H9 (cell line): Measurements from ENCODE around the gene MYO18A. TPM values are rescaled to one million over a fixed set of nuclear protein-coding genes. Genes with fewer than 3 reads are reported as not detected.
A peak's percentile ranks its signal among the peaks of the same experiment; 100 is the strongest.

Source experiments
- DNase-seq: peaks from one replicate; pipeline ENCODE4 v3.0.0-alpha.2; 2017
- H2AFZ ChIP-seq: one replicate; pipeline ENCODE4 v1.6.1; 2013; ENCODE audit warnings: mild to moderate bottlenecking, low read length, control low read depth, moderate library complexity
- H2AK5ac ChIP-seq: 2 replicates; pipeline ENCODE4 v1.6.1; 2013; ENCODE audit warnings: low read length, control low read depth, mixed read lengths; ENCODE audit not compliant: insufficient read length
- H2BK120ac ChIP-seq: one replicate; pipeline ENCODE4 v1.6.1; 2013; ENCODE audit warnings: low read depth, mild to moderate bottlenecking, low read length, control low read depth, inconsistent platforms; ENCODE audit not compliant: poor library complexity, severe bottlenecking
- H2BK12ac ChIP-seq: 2 replicates; pipeline ENCODE4 v1.6.1; 2013; ENCODE audit warnings: low read length, control low read depth, mixed read lengths, low read depth; ENCODE audit not compliant: insufficient read length
- H2BK15ac ChIP-seq: 2 replicates; pipeline ENCODE4 v1.6.1; 2013; ENCODE audit warnings: low read depth, low read length, control low read depth
- H2BK20ac ChIP-seq: one replicate; pipeline ENCODE4 v1.6.1; 2013; ENCODE audit warnings: low read depth, mild to moderate bottlenecking, low read length, control low read depth, inconsistent platforms; ENCODE audit not compliant: poor library complexity, severe bottlenecking
- H2BK5ac ChIP-seq: 2 replicates; pipeline ENCODE4 v1.6.1; 2013; ENCODE audit warnings: low read length, control low read depth, mixed read lengths; ENCODE audit not compliant: insufficient read length
- H3K14ac ChIP-seq: 2 replicates; pipeline ENCODE4 v1.6.1; 2013; ENCODE audit warnings: low read length, control low read depth; ENCODE audit not compliant: insufficient read depth
- H3K18ac ChIP-seq: 2 replicates; pipeline ENCODE4 v1.6.1; 2013; ENCODE audit warnings: low read depth, mild to moderate bottlenecking, mixed read lengths, low read length, control low read depth; ENCODE audit not compliant: insufficient read length
- H3K23ac ChIP-seq: 2 replicates; pipeline ENCODE4 v1.6.1; 2013; ENCODE audit warnings: low read length, control low read depth, mixed read lengths, low read depth; ENCODE audit not compliant: insufficient read length
- H3K23me2 ChIP-seq: 2 replicates; pipeline ENCODE4 v1.6.1; 2013; ENCODE audit warnings: low read depth, mild to moderate bottlenecking, mixed read lengths, low read length, control low read depth; ENCODE audit not compliant: insufficient read length, poor library complexity, severe bottlenecking
- H3K27ac ChIP-seq: 2 replicates; pipeline ENCODE4 v1.5.1; 2013; ENCODE audit warnings: low read length, control low read depth, mixed read lengths, low read depth; ENCODE audit not compliant: insufficient read length
- H3K27me3 ChIP-seq: 2 replicates; pipeline ENCODE4 v1.6.1; 2013; ENCODE audit warnings: low read length, control low read depth, inconsistent platforms; ENCODE audit not compliant: insufficient read depth
- H3K4ac ChIP-seq: 2 replicates; pipeline ENCODE4 v1.6.1; 2013; ENCODE audit warnings: low read depth, mild to moderate bottlenecking, control low read depth, inconsistent platforms, low read length, moderate library complexity
- H3K4me1 ChIP-seq: 2 replicates; pipeline ENCODE4 v1.6.1; 2013; ENCODE audit warnings: low read length, control low read depth, inconsistent platforms; ENCODE audit not compliant: insufficient read depth
- H3K4me2 ChIP-seq: 2 replicates; pipeline ENCODE4 v1.6.1; 2013; ENCODE audit warnings: low read length, control low read depth, mixed read lengths; ENCODE audit not compliant: insufficient read length, insufficient read depth
- H3K56ac ChIP-seq: 2 replicates; pipeline ENCODE4 v1.6.1; 2013; ENCODE audit warnings: low read depth, mild to moderate bottlenecking, mixed read lengths, low read length, control low read depth; ENCODE audit not compliant: insufficient read length
- H3K79me1 ChIP-seq: 2 replicates; pipeline ENCODE4 v1.6.1; 2013; ENCODE audit warnings: low read depth, mild to moderate bottlenecking, moderate library complexity, low read length, control low read depth, inconsistent platforms; ENCODE audit not compliant: insufficient read depth, poor library complexity, severe bottlenecking
- H3K79me2 ChIP-seq: 2 replicates; pipeline ENCODE4 v1.6.1; 2013; ENCODE audit warnings: low read length, control low read depth, inconsistent platforms; ENCODE audit not compliant: insufficient read depth
- H3K9ac ChIP-seq: 2 replicates; pipeline ENCODE4 v1.6.1; 2013; ENCODE audit warnings: low read length, control low read depth, mixed read lengths; ENCODE audit not compliant: insufficient read length; ENCODE audit errors: extremely low read depth
- H3K9me3 ChIP-seq: one replicate; pipeline ENCODE4 v1.6.1; 2013; ENCODE audit warnings: low read depth, low read length, inconsistent platforms; ENCODE audit not compliant: control insufficient read depth
- H3T11ph ChIP-seq: one replicate; pipeline ENCODE4 v1.6.1; 2013; ENCODE audit warnings: mild to moderate bottlenecking, low read length, control low read depth, inconsistent platforms
- H4K20me1 ChIP-seq: one replicate; pipeline ENCODE4 v1.6.1; 2013; ENCODE audit not compliant: control insufficient read depth, insufficient read length, insufficient read depth
- H4K5ac ChIP-seq: 2 replicates; pipeline ENCODE4 v1.6.1; 2013; ENCODE audit warnings: low read depth, mild to moderate bottlenecking, mixed read lengths, low read length, control low read depth; ENCODE audit not compliant: insufficient read length
- H4K8ac ChIP-seq: replicated peaks from 2 replicates; pipeline ENCODE4 v1.6.1; 2013; ENCODE audit warnings: low read length, control low read depth, mixed read lengths, low read depth; ENCODE audit not compliant: insufficient read length
- H4K91ac ChIP-seq: 2 replicates; pipeline ENCODE4 v1.6.1; 2013; ENCODE audit warnings: low read depth, mild to moderate bottlenecking, moderate library complexity, mixed read lengths, low read length, control low read depth; ENCODE audit not compliant: insufficient read length
- H3K27ac Mint-ChIP-seq, 3 experiments: 2 replicates in 2 of 3; 3 replicates in 1 of 3; pipeline ENCODE4 v1.8.0; 2020 to 2021; ENCODE audit warnings: mixed read lengths in 3 of 3, mild to moderate bottlenecking in 1 of 3, moderate library complexity in 1 of 3
- H3K27me3 Mint-ChIP-seq: 2 replicates; pipeline ENCODE4 v1.8.0; 2021; ENCODE audit warnings: low read depth, mild to moderate bottlenecking, moderate library complexity, mixed read lengths
- H3K36me3 Mint-ChIP-seq, 3 experiments: 2 replicates in 2 of 3; 3 replicates in 1 of 3; pipeline ENCODE4 v1.8.0; 2020 to 2021; ENCODE audit warnings: low read depth in 3 of 3, mixed read lengths in 3 of 3; ENCODE audit not compliant: insufficient read depth in 1 of 3
- H3K4me1 Mint-ChIP-seq, 2 experiments: 2 replicates each; pipeline ENCODE4 v1.8.0; 2020; ENCODE audit warnings: mixed read lengths in 2 of 2
- H3K4me3 Mint-ChIP-seq, 2 experiments: 2 replicates in 1 of 2; 3 replicates in 1 of 2; pipeline ENCODE4 v1.8.0; 2020 to 2021; ENCODE audit warnings: mild to moderate bottlenecking in 2 of 2, mixed read lengths in 2 of 2, moderate library complexity in 1 of 2
- H3K9me3 Mint-ChIP-seq, 2 experiments: 2 replicates in 1 of 2; 3 replicates in 1 of 2; pipeline ENCODE4 v1.8.0; 2020; ENCODE audit warnings: mild to moderate bottlenecking in 2 of 2, mixed read lengths in 2 of 2, moderate library complexity in 1 of 2
- CTCF ChIP-seq: fragments of 200-600 bp; sonication (generic); conservative IDR thresholded peaks from 3 replicates; pipeline ENCODE4 v1.8.0; 2021; ENCODE audit warnings: antibody characterized with exemption, mild to moderate bottlenecking
- WGBS: extraction: QIAGEN DNeasy Blood & Tissue Kit; methylation state at CpG from one replicate; pipeline ENCODE4 v1.1.7; 2013; ENCODE audit warnings: missing lambda C conversion rate, low lambda C conversion rate, mixed read lengths; ENCODE audit not compliant: insufficient read length; ENCODE audit errors: extremely low coverage; 5-methylcytosine and 5-hydroxymethylcytosine counted together
- total RNA-seq: library from RNA; stranded (reverse); gene quantifications from 2 replicates; pipeline ENCODE4 v1.2.1, GENCODE V29; 2021

Gene MYO18A
- total RNA-seq, 1 experiment from 2014 or later = 21.6 TPM

- Histone ChIP-seq H3T11ph (no peak overlapping the region), H3K79me1 (no peaks in the 10 kb centered on the region), H3K4ac (no peak overlapping the region), H3K27me3 (no peaks in the 10 kb centered on the region), H3K4me2 (no peak overlapping the region), H4K20me1 (no peaks in the 10 kb centered on the region), H3K27ac (no peak overlapping the region), H4K5ac (no peak overlapping the region), H3K23ac (no peak overlapping the region), H3K18ac (no peak overlapping the region), H3K56ac (no peak overlapping the region), H3K4me1 (peaks cover 7% of the 10 kb centered on the region; the same call in 1 of the 2 replicates), H2BK12ac (no peak overlapping the region), H3K79me2 (no peaks in the 10 kb centered on the region), H3K9me3 (no peaks in the 10 kb centered on the region), H4K8ac (no peak overlapping the region), H3K14ac (no peak overlapping the region), H2AK5ac (no peak overlapping the region), H4K91ac (no peak overlapping the region), H3K23me2 (no peaks in the 10 kb centered on the region), H2BK15ac (no peak overlapping the region), H2BK5ac (no peak overlapping the region), H2BK120ac (no peak overlapping the region), H2AFZ (no peak overlapping the region), H3K9ac (no peak overlapping the region), H2BK20ac (no peak overlapping the region)
- H3K4me1 Mint-ChIP-seq = peaks cover 45 to 71% of the 10 kb centered on the region in 2 experiments
- H3K27me3 Mint-ChIP-seq = no peaks in the 10 kb centered on the region
- TF ChIP-seq CTCF = no peak
- peaks cover 10 to 24% (median 19%) of the 10 kb centered on the region in 3 experiments; a peak in 6 of 7 replicates for H3K36me3 Mint-ChIP-seq
- DNase-seq = no peak
- peak overlapping the region in 1 of 2 experiments; percentile 48; a peak in 2 of 5 replicates for H3K4me3 Mint-ChIP-seq
- H3K9me3 Mint-ChIP-seq = no peaks in the 10 kb centered on the region
- peak overlapping the region in 2 of 3 experiments; percentile 61 to 70; a peak in 3 of 7 replicates for H3K27ac Mint-ChIP-seq
- WGBS = no CpG with 5 or more reads among the region's 7 CpGs
These were observed 102.9 kb downstream of the MYO18A start for GRCh38 chr17:29077320-29077719.
